MM.1S (cell line): ENCODE measurements around the gene NRXN3.

Source experiments
- DNase-seq: peaks from one replicate; pipeline ENCODE4 v3.0.0-alpha.2; 2015
- H2AFZ ChIP-seq: fragments of 300-600 bp; sonication (generic); 2 replicates; pipeline ENCODE4 v1.6.0; 2016; ENCODE audit warnings: antibody characterized with exemption, low read length
- H3F3A ChIP-seq: fragments of 300-600 bp; sonication (generic); 2 replicates; pipeline ENCODE4 v1.6.1; 2016; ENCODE audit warnings: mild to moderate bottlenecking, antibody characterized with exemption, low read length, moderate library complexity, mixed read lengths; ENCODE audit not compliant: insufficient read depth
- H3K27ac ChIP-seq: fragments of 300-600 bp; sonication (generic); 2 replicates; pipeline ENCODE4 v1.5.1; 2016; ENCODE audit warnings: mild to moderate bottlenecking, low read length
- H3K27me3 ChIP-seq: fragments of 300-600 bp; sonication (generic); replicated peaks from 2 replicates; pipeline ENCODE4 v1.6.0; 2016; ENCODE audit warnings: low read length; ENCODE audit not compliant: insufficient read depth
- H3K36me3 ChIP-seq: fragments of 300-600 bp; sonication (generic); replicated peaks from 2 replicates; pipeline ENCODE4 v1.6.1; 2016; ENCODE audit warnings: mild to moderate bottlenecking, low read length, mixed read lengths; ENCODE audit not compliant: insufficient read depth
- H3K4me1 ChIP-seq: fragments of 300-600 bp; sonication (generic); 2 replicates; pipeline ENCODE4 v1.6.1; 2016; ENCODE audit warnings: low read length, mixed read lengths
- H3K4me2 ChIP-seq: fragments of 300-600 bp; sonication (generic); 2 replicates; pipeline ENCODE4 v1.6.0; 2016; ENCODE audit warnings: low read depth, low read length
- H3K4me3 ChIP-seq: fragments of 300-600 bp; sonication (generic); 2 replicates; pipeline ENCODE4 v1.5.1; 2016; ENCODE audit warnings: low read length, mixed read lengths
- H3K79me2 ChIP-seq: fragments of 300-600 bp; sonication (generic); 2 replicates; pipeline ENCODE4 v1.6.1; 2016; ENCODE audit warnings: mixed run types, low read length, mixed read lengths
- H3K9ac ChIP-seq: fragments of 300-600 bp; sonication (generic); 2 replicates; pipeline ENCODE4 v1.6.1; 2016; ENCODE audit warnings: low read length, mixed read lengths
- H3K9me2 ChIP-seq: fragments of 300-600 bp; sonication (generic); replicated peaks from 2 replicates; pipeline ENCODE4 v1.6.1; 2016; ENCODE audit warnings: mild to moderate bottlenecking, low read length, mixed read lengths; ENCODE audit not compliant: insufficient read depth
- H3K9me3 ChIP-seq: fragments of 300-600 bp; sonication (generic); replicated peaks from 2 replicates; pipeline ENCODE4 v1.6.1; 2016; ENCODE audit warnings: mild to moderate bottlenecking, low read length, mixed read lengths; ENCODE audit not compliant: insufficient read depth
- H4K20me1 ChIP-seq: fragments of 300-600 bp; sonication (generic); 2 replicates; pipeline ENCODE4 v1.6.1; 2016; ENCODE audit warnings: mild to moderate bottlenecking, low read length, moderate library complexity, mixed read lengths; ENCODE audit not compliant: insufficient read depth
- CTCF ChIP-seq: fragments of 300-600 bp; sonication (generic); IDR thresholded peaks from 2 replicates; pipeline ENCODE4 v1.5.1; 2016; ENCODE audit warnings: antibody characterized with exemption, low read length, mixed read lengths
- EZH2 ChIP-seq: fragments of 300-600 bp; sonication (generic); optimal IDR thresholded peaks from 2 replicates; pipeline ENCODE3; 2017; ENCODE audit warnings: low read depth, mild to moderate bottlenecking, antibody characterized with exemption, low read length, mixed read lengths
- EZH2phosphoT487 ChIP-seq: fragments of 300-600 bp; sonication (generic); IDR thresholded peaks from 2 replicates; pipeline ENCODE4 v1.6.1; 2018; ENCODE audit warnings: antibody characterized with exemption, low read length

NRXN3 gene

GRCh38 chr14:79852950-79853744 lies 1683.0 kb downstream of the NRXN3 start:
- TF ChIP-seq EZH2: no peak
- no peak for TF ChIP-seq CTCF
- no peak for TF ChIP-seq EZH2phosphoT487
- Histone ChIP-seq H3K4me3 (no peak overlapping the region), H3K9me3 (no peaks in the 10 kb centered on the region), H3K9ac (no peak overlapping the region), H3K4me2 (no peak overlapping the region), H3K79me2 (no peaks in the 10 kb centered on the region), H3K4me1 (no peaks in the 10 kb centered on the region), H3K36me3 (no peaks in the 10 kb centered on the region), H3K27ac (no peak overlapping the region), H2AFZ (no peak overlapping the region), H3F3A (no peaks in the 10 kb centered on the region), H3K9me2 (no peaks in the 10 kb centered on the region), H4K20me1 (no peaks in the 10 kb centered on the region), H3K27me3 (no peaks in the 10 kb centered on the region)
- DNase-seq: no peak

DNA sequence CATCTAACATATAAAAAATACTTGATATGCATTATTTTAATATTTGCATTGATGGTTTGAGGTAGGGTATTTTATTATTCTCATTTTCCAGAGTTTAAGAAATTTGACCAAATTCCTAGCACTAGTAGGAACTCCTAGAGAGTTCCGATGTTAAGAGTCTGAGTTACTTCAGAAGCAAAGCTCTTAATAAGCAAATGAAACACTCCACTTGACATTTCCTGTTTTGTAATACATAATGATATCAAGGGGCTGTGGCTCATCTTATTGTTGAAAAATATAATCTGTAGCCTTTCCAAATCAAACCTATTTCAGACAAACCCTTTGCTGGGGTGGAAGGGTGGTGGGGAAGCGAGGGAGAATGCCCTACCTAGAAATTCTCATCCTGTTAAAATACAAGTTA lies 1685.6 kb downstream of the NRXN3 start:
- no peak for DNase-seq

GRCh38 chr14:79856381-79856780 lies 1686.2 kb downstream of the NRXN3 start:
- no peaks in the 10 kb centered on the region for H3K9me3 ChIP-seq

More for the DNA sequence above, 1685.6 kb downstream of the NRXN3 start:
- H3K4me1 ChIP-seq: no peaks in the 10 kb centered on the region
- H3K4me2 ChIP-seq: no peak overlapping the region
- no peaks in the 10 kb centered on the region for H3K36me3 ChIP-seq
- no peak overlapping the region for H3K27ac ChIP-seq
- no peaks in the 10 kb centered on the region for H3K9me3 ChIP-seq
- no peak overlapping the region for H3K4me3 ChIP-seq
- no peak overlapping the region for H3K9ac ChIP-seq
- no peak overlapping the region for H2AFZ ChIP-seq
- no peaks in the 10 kb centered on the region for H3K9me2 ChIP-seq
- H3K79me2 ChIP-seq: no peaks in the 10 kb centered on the region
- TF ChIP-seq EZH2 (no peak), EZH2phosphoT487 (no peak), CTCF (no peak)
- no peaks in the 10 kb centered on the region for H3F3A ChIP-seq
- H4K20me1 ChIP-seq: no peaks in the 10 kb centered on the region
- H3K27me3 ChIP-seq: no peaks in the 10 kb centered on the region

More at GRCh38 chr14:79856381-79856780, 1686.2 kb downstream of the NRXN3 start:
- no peak overlapping the region for H3K9ac ChIP-seq
- H3K9me2 ChIP-seq: no peaks in the 10 kb centered on the region
- no peak overlapping the region for H3K4me3 ChIP-seq
- H4K20me1 ChIP-seq: no peaks in the 10 kb centered on the region
- H3K27me3 ChIP-seq: no peaks in the 10 kb centered on the region
- H3K4me1 ChIP-seq: no peaks in the 10 kb centered on the region
- TF ChIP-seq CTCF (no peak), EZH2phosphoT487 (no peak)
- H3K4me2 ChIP-seq: no peak overlapping the region
- no peak overlapping the region for H3K27ac ChIP-seq
- no peak overlapping the region for H2AFZ ChIP-seq
- no peaks in the 10 kb centered on the region for H3K79me2 ChIP-seq
- no peaks in the 10 kb centered on the region for H3F3A ChIP-seq
- no peak for DNase-seq
- no peaks in the 10 kb centered on the region for H3K36me3 ChIP-seq
